Sigmoid colon (tissue), 4 donors: ENCODE measurements around the gene RPS6KA5.

Experiments used
- CTCF ChIP-seq, 4 experiments: fragments of 450-650 bp in 3 of 4; fragments of 200-600 bp in 1 of 4; IDR thresholded peaks; one replicate each; pipeline ENCODE4 v1.5.1; 2016 to 2019; ENCODE audit warnings: antibody characterized with exemption in 4 of 4, mild to moderate bottlenecking in 3 of 4, moderate library complexity in 2 of 4
- EP300 ChIP-seq, 4 donors: sonication (generic); formaldehyde crosslinking; IDR thresholded peaks; one replicate each; pipeline ENCODE4 v1.6.1; 2017; ENCODE audit warnings: antibody characterized with exemption in 4 of 4
- POLR2A ChIP-seq, 2 donors: fragments of 450-650 bp; IDR thresholded peaks; one replicate each; pipeline ENCODE4 v1.6.1; 2016; ENCODE audit warnings: antibody characterized with exemption in 2 of 2, mild to moderate bottlenecking in 2 of 2, moderate library complexity in 2 of 2
- POLR2AphosphoS5 ChIP-seq, 4 donors: sonication (generic); formaldehyde crosslinking; IDR thresholded peaks; one replicate each; pipeline ENCODE4 v1.6.1; 2017; ENCODE audit warnings: antibody characterized with exemption in 4 of 4

- TF ChIP-seq CTCF (IDR thresholded peaks at IDR 0.05) = no peak
- no peak for TF ChIP-seq EP300 (IDR thresholded peaks at IDR 0.05)
- no peak for TF ChIP-seq POLR2AphosphoS5 (IDR thresholded peaks at IDR 0.05)
- no peak for TF ChIP-seq POLR2A (IDR thresholded peaks at IDR 0.05)
These were observed 23.5 kb downstream of the RPS6KA5 start for GRCh38 chr14:91036741-91037469.
